HG02870 (cell line): ENCODE data around the gene SYNE4.
"Not testable (repeated sequence)": the region's sequence is repeated elsewhere in the genome, so short reads cannot be mapped to it uniquely, and the experiment has no call there.

Source experiments
- ATAC-seq: cut with Tn5 transposase; IDR thresholded peaks from one replicate; pipeline ENCODE4 v1.9.1; 2021; ENCODE audit warnings: mild to moderate bottlenecking, moderate library complexity; ENCODE audit not compliant: unreplicated experiment

SYNE4 gene

GRCh38 chr19:36008336-36008978, at the start of gene SYNE4:
TSS of gene SYNE4 (minus strand) at chr19:36008813. CDS start at chr19:36008681, 132 bp downstream.
- ATAC-seq, result no peak

GRCh38 chr19:36054733-36055686, 46.4 kb upstream of the SYNE4 start, which contains the start of gene WDR62:
TSS of gene WDR62 (plus strand) at chr19:36054897. CDS start at chr19:36054972, 75 bp downstream.
- ATAC-seq, result peak; percentile 69

- ATAC-seq, result peak; percentile 79
These were observed 45.6 kb upstream of the SYNE4 start, which contains the start of gene THAP8 for GRCh38 chr19:36054119-36054732. TSS of gene THAP8 (minus strand) at chr19:36054285. CDS start at chr19:36054217, 68 bp downstream.

- no peak for ATAC-seq
These were observed 43.0 kb upstream of the SYNE4 start for GRCh38 chr19:36051637-36052036.

GRCh38 chr19:36051236-36051635, 42.6 kb upstream of the SYNE4 start:
- ATAC-seq, result no peak

GRCh38 chr19:36049080-36049698, 40.6 kb upstream of the SYNE4 start:
- no peak for ATAC-seq

- ATAC-seq, result no peak
These were observed 39.2 kb upstream of the SYNE4 start for GRCh38 chr19:36047835-36048234.

GRCh38 chr19:36046443-36047050, 37.9 kb upstream of the SYNE4 start:
- ATAC-seq, result no peak

GRCh38 chr19:36043952-36044351, 35.3 kb upstream of the SYNE4 start:
- no peak for ATAC-seq

- ATAC-seq, result no peak
These were observed 33.2 kb upstream of the SYNE4 start for GRCh38 chr19:36041831-36042230.

- not testable (repeated sequence) for ATAC-seq
These were observed 32.5 kb upstream of the SYNE4 start for GRCh38 chr19:36041092-36041491.

- no peak for ATAC-seq
These were observed 31.9 kb upstream of the SYNE4 start for GRCh38 chr19:36040495-36040894.

- no peak for ATAC-seq
These were observed 23.9 kb upstream of the SYNE4 start, which contains the start of gene CLIP3 for GRCh38 chr19:36032251-36033104. TSS of gene CLIP3 (minus strand) at chr19:36032873. CDS start at chr19:36032357, 516 bp downstream.

- no peak for ATAC-seq
These were observed 22.7 kb upstream of the SYNE4 start for GRCh38 chr19:36031308-36031707.

- no peak for ATAC-seq
These were observed 21.9 kb upstream of the SYNE4 start for GRCh38 chr19:36030264-36031148.

- ATAC-seq, result no peak
These were observed 19.9 kb upstream of the SYNE4 start for GRCh38 chr19:36028313-36029041.

- no peak for ATAC-seq
These were observed 19.1 kb upstream of the SYNE4 start for GRCh38 chr19:36027696-36028095.
